ENCODE results near the gene SMURF2. TPM values are rescaled to one million over a fixed set of nuclear protein-coding genes. Genes with fewer than 3 reads are reported as not detected.

SMURF2 gene
- total and polyA plus RNA-seq, 9 of the 15 experiments (the other 6 are each of a cell fraction or from before 2014, with no cell fraction given): 3.8 to 22.0 (median 14.8) TPM

- TF ChIP-seq TSC22D4 (tag; IDR thresholded peaks at IDR 0.05) (no peak), FOXA3 (CRISPR knock-in tag; conservative IDR thresholded peaks at IDR 0.05 in 1 of 2, IDR thresholded peaks at IDR 0.05 in 1 of 2) (no peak; a peak in 1 of 4 replicates), FOXK1 (CRISPR knock-in tag; IDR thresholded peaks at IDR 0.05; ENCODE audit: borderline replicate concordance) (no peak), GATAD2B (IDR thresholded peaks at IDR 0.05; ENCODE audit: borderline replicate concordance) (peak; percentile 31; the same call in 1 of the 2 replicates), SNRNP70 (optimal IDR thresholded peaks at IDR 0.05; ENCODE audit: low read depth, low read length) (no peak), NCOA1 (IDR thresholded peaks at IDR 0.05; ENCODE audit: low read depth) (0 out of 2 replicates have a peak, but pooled peaks have one; percentile 59), ZNF121 (CRISPR knock-in tag; conservative IDR thresholded peaks at IDR 0.05) (no peak), CAMTA2 (CRISPR knock-in tag; conservative IDR thresholded peaks at IDR 0.05) (no peak), HES1 (IDR thresholded peaks at IDR 0.05; ENCODE audit: low read depth) (peak; percentile 27; the same call in 1 of the 2 replicates), SIRT6 (IDR thresholded peaks at IDR 0.05; ENCODE audit: low read depth, low read length) (no peak), GATAD2A (IDR thresholded peaks at IDR 0.05) (peak; percentile 20; the same call in 1 of the 2 replicates), ZSCAN29 (IDR thresholded peaks at IDR 0.05) (no peak), SPI1 (IDR thresholded peaks at IDR 0.05; ENCODE audit: borderline replicate concordance, low read depth, low read length) (peak; percentile 83)
- TF ChIP-seq, protein P1, sequence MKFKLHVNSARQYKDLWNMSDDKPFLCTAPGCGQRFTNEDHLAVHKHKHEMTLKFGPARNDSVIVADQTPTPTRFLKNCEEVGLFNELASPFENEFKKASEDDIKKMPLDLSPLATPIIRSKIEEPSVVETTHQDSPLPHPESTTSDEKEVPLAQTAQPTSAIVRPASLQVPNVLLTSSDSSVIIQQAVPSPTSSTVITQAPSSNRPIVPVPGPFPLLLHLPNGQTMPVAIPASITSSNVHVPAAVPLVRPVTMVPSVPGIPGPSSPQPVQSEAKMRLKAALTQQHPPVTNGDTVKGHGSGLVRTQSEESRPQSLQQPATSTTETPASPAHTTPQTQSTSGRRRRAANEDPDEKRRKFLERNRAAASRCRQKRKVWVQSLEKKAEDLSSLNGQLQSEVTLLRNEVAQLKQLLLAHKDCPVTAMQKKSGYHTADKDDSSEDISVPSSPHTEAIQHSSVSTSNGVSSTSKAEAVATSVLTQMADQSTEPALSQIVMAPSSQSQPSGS (CRISPR knock-in tag; IDR thresholded peaks at IDR 0.05): no peak
- TF ChIP-seq, protein P2, sequence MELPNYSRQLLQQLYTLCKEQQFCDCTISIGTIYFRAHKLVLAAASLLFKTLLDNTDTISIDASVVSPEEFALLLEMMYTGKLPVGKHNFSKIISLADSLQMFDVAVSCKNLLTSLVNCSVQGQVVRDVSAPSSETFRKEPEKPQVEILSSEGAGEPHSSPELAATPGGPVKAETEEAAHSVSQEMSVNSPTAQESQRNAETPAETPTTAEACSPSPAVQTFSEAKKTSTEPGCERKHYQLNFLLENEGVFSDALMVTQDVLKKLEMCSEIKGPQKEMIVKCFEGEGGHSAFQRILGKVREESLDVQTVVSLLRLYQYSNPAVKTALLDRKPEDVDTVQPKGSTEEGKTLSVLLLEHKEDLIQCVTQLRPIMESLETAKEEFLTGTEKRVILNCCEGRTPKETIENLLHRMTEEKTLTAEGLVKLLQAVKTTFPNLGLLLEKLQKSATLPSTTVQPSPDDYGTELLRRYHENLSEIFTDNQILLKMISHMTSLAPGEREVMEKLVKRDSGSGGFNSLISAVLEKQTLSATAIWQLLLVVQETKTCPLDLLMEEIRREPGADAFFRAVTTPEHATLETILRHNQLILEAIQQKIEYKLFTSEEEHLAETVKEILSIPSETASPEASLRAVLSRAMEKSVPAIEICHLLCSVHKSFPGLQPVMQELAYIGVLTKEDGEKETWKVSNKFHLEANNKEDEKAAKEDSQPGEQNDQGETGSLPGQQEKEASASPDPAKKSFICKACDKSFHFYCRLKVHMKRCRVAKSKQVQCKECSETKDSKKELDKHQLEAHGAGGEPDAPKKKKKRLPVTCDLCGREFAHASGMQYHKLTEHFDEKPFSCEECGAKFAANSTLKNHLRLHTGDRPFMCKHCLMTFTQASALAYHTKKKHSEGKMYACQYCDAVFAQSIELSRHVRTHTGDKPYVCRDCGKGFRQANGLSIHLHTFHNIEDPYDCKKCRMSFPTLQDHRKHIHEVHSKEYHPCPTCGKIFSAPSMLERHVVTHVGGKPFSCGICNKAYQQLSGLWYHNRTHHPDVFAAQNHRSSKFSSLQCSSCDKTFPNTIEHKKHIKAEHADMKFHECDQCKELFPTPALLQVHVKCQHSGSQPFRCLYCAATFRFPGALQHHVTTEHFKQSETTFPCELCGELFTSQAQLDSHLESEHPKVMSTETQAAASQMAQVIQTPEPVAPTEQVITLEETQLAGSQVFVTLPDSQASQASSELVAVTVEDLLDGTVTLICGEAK (IDR thresholded peaks at IDR 0.05): peak; percentile 91
- TF ChIP-seq, protein P2 (CRISPR knock-in tag; IDR thresholded peaks at IDR 0.05): 0 out of 2 replicates have a peak, but pooled peaks have one; percentile 29
Measured at GRCh38 chr17:64506576-64507412, 155.3 kb downstream of the SMURF2 start, which contains the start of gene CEP95 (continued).

Data from K562 (cell line).